Right atrium auricular region (tissue), 2 donors: ENCODE measurements around the gene AGAP1. TPM values are rescaled to one million over a fixed set of nuclear protein-coding genes. Genes with fewer than 3 reads are reported as not detected.

Experiments used
- DNase-seq: peaks from one replicate; pipeline ENCODE4 v3.0.0-alpha.2; 2019; ENCODE audit warnings: low spot score
- H3K27ac ChIP-seq, 2 donors: fragments of 200-600 bp; sonication (generic); 1 replicate in 1 of 2; 2 replicates in 1 of 2; pipeline ENCODE4 v1.5.1; 2016 to 2019
- H3K27me3 ChIP-seq, 2 donors: fragments of 200-600 bp; sonication (generic); one replicate each; pipeline versions ENCODE4 v1.5.1 to v1.6.0; 2017 to 2019
- H3K36me3 ChIP-seq: fragments of 200-600 bp; sonication (generic); one replicate; pipeline ENCODE4 v1.5.1; 2016
- H3K4me1 ChIP-seq, 2 donors: fragments of 200-600 bp; sonication (generic); one replicate each; pipeline versions ENCODE4 v1.5.1 to v1.6.0; 2017 to 2019
- H3K4me3 ChIP-seq, 2 donors: fragments of 200-600 bp; sonication (generic); 1 replicate in 1 of 2; 2 replicates in 1 of 2; pipeline ENCODE4 v1.5.1; 2017 to 2019; ENCODE audit warnings: mild to moderate bottlenecking in 1 of 2, moderate library complexity in 1 of 2
- H3K9me3 ChIP-seq, 2 donors: fragments of 200-600 bp; sonication (generic); one replicate each; pipeline ENCODE4 v1.5.1; 2019
- CTCF ChIP-seq, 2 donors: fragments of 200-600 bp; sonication (generic); IDR thresholded peaks; one replicate each; pipeline ENCODE4 v1.5.1; 2019; ENCODE audit warnings: antibody characterized with exemption in 2 of 2
- total RNA-seq, 2 donors: library from RNA; depleted of rRNA; stranded (reverse); fragments of >200 nt; gene quantifications; one replicate each; pipeline ENCODE4 v1.1.0, GENCODE V29; 2016

The AGAP1 gene
- total RNA-seq, 2 donors from 2014 or later, result 11.6 to 17.2 TPM

GRCh38 chr2:236046715-236047114 lies 552.9 kb downstream of the AGAP1 start:
- no peak for TF ChIP-seq CTCF (IDR thresholded peaks at IDR 0.05)
- no peaks in the 10 kb centered on the region for H3K27me3 ChIP-seq
- no peaks in the 10 kb centered on the region for H3K36me3 ChIP-seq
- no peak for DNase-seq
- H3K4me1 ChIP-seq, result no peaks in the 10 kb centered on the region
- no peak overlapping the region for H3K4me3 ChIP-seq
- H3K27ac ChIP-seq, result no peak overlapping the region
- no peaks in the 10 kb centered on the region for H3K9me3 ChIP-seq

- no peaks in the 10 kb centered on the region for H3K9me3 ChIP-seq
- H3K4me3 ChIP-seq, result no peak overlapping the region
- H3K27ac ChIP-seq, result no peak overlapping the region
- no peak for DNase-seq
- TF ChIP-seq CTCF (IDR thresholded peaks at IDR 0.05), result no peak
- H3K4me1 ChIP-seq, result no peaks in the 10 kb centered on the region
- no peaks in the 10 kb centered on the region for H3K27me3 ChIP-seq
- no peaks in the 10 kb centered on the region for H3K36me3 ChIP-seq
Observed at GRCh38 chr2:236047176-236047575, 553.3 kb downstream of the AGAP1 start.

GRCh38 chr2:236047886-236048540 lies 554.2 kb downstream of the AGAP1 start:
- no peaks in the 10 kb centered on the region for H3K27me3 ChIP-seq
- no peaks in the 10 kb centered on the region for H3K9me3 ChIP-seq
- H3K36me3 ChIP-seq, result no peaks in the 10 kb centered on the region
- TF ChIP-seq CTCF (IDR thresholded peaks at IDR 0.05), result no peak
- no peak overlapping the region for H3K27ac ChIP-seq
- no peak overlapping the region for H3K4me3 ChIP-seq
- no peaks in the 10 kb centered on the region for H3K4me1 ChIP-seq
- DNase-seq, result no peak

GRCh38 chr2:236049981-236050380 lies 556.1 kb downstream of the AGAP1 start:
- Histone ChIP-seq H3K4me3 (no peak overlapping the region), H3K27ac (no peak overlapping the region), H3K27me3 (no peaks in the 10 kb centered on the region), H3K9me3 (no peaks in the 10 kb centered on the region), H3K4me1 (no peaks in the 10 kb centered on the region), H3K36me3 (no peaks in the 10 kb centered on the region)
- DNase-seq, result no peak
- TF ChIP-seq CTCF (IDR thresholded peaks at IDR 0.05), result no peak

GRCh38 chr2:236051351-236051750 lies 557.5 kb downstream of the AGAP1 start:
- H3K27ac ChIP-seq, result no peak overlapping the region
- no peak overlapping the region for H3K4me3 ChIP-seq
- H3K36me3 ChIP-seq, result no peaks in the 10 kb centered on the region
- H3K4me1 ChIP-seq, result no peaks in the 10 kb centered on the region
- H3K27me3 ChIP-seq, result no peaks in the 10 kb centered on the region
- no peak for DNase-seq
- no peak for TF ChIP-seq CTCF (IDR thresholded peaks at IDR 0.05)
- no peaks in the 10 kb centered on the region for H3K9me3 ChIP-seq

GRCh38 chr2:236051806-236052205 lies 558.0 kb downstream of the AGAP1 start:
- Histone ChIP-seq H3K27ac (no peak overlapping the region), H3K27me3 (no peaks in the 10 kb centered on the region), H3K36me3 (no peaks in the 10 kb centered on the region), H3K4me1 (no peaks in the 10 kb centered on the region), H3K9me3 (no peaks in the 10 kb centered on the region), H3K4me3 (no peak overlapping the region)
- DNase-seq, result no peak
- no peak for TF ChIP-seq CTCF (IDR thresholded peaks at IDR 0.05)
